ENCODE measurements around the gene KDM3B.

KDM3B gene

DNA sequence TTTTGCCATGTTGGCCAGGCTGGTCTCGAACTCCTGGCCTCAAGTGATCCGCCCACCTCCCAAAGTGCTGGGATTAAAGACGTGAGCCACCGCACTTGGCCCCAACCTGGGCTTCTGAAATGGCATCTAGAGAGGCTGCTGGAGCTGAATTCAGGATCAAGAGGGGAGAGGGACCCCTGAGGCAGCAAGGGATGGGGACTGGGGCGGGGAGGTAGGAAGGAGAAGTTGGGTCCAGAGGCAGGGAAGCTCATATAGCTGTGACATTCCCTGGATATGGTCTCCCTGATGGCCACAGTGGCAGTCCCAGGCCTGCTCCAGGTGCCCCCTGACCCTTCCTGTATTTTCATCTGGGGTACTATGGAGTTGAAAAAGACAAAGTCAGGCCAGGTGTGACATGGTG is 98.5 kb downstream of the KDM3B start:
- no peak for DNase-seq

DNA sequence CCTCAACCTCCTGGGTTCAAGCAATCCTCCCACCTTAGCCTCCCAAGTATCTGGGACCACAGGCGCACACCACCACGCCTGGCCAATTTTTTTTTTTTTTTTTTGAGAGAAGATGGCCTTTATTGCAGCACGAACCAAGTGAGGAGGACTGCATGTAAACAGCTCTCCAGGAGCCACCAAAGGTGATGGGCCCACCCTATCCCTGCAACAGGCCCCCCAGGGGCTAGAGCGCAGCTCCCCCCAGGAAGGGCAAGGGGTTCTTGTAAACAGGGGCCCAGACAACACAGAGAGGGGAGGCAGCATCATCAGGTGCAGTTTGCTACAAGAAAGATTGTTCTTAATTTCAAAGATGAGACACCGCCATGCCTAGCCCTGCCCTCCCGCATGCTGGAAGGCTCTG is 100.2 kb downstream of the KDM3B start:
- DNase-seq: no peak

- DNase-seq: no peak
Measured at GRCh38 chr5:138453590-138453989, 101.1 kb downstream of the KDM3B start.

- no peak for DNase-seq
Measured at GRCh38 chr5:138454121-138454520, 101.6 kb downstream of the KDM3B start.

DNA sequence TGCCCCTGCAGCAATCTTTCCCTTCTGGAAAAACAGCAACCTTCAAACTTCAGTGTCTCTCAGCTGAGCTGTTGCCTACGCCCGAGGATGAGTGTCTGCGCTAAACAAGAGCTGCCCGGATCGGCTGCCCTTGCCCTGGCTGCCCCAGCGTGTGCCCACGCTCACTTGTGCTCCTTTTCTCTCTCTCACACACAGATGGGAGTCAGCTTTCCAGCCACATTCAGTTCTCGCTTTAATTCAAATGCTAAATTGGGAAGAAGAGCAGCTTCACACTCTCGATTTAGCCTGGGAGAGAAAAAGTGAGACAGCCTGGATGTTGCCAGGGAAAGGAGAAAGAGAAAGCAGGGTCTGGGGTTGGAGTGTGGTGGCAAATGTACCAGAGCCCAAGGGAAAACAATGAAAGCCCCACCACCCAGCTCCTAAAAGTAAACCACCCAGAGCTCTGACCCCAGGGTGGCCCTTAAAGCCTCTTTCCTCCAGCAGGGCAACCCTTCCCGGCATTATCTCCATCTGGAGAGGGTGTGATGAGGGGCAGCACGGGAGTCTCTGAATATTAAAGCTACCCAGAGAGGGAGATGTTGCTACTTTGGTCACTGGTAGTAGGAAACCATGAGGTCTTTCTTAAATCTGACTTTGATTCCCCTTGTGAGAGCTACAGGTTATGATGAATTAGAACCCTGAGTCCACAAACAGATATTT is 102.9 kb downstream of the KDM3B start:
- no peak for DNase-seq

DNA sequence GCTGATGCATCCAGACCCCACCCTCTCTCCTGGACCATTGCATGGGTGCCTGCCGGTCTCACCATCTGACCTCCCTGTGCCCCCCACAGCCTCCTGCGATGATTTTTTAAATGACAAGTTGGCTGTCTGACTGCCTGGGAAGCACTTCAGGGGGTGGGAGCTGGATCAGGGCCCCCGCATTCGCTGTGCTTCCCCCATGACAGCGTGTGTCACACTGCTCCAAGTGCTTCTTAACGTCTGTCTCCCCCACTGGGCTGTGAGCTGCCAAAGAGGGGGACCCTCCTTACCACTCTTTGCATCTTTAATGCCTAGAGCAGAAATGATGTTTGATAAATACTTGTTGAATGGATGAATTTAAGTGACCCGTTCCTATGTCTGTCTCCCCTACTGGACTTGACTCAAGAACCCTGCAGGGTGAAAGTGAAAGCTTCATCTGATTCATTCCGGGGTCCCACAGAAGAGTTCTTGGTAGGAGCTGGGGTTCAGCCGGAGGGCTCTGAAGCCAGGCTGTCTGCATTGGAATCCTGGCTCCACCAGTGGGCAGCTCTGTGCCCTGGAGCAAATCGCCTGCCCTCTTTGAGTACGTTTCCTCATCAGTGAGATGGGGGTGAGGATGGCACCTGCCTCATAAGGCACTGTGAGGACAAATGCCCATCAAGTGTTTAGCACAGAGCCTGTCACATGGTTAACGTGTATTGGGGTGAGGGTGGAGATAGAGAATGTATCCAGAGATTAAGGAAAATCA is 105.2 kb downstream of the KDM3B start:
- no peak for DNase-seq

- DNase-seq: no peak
Measured at GRCh38 chr5:138458384-138458783, 105.9 kb downstream of the KDM3B start.

DNA sequence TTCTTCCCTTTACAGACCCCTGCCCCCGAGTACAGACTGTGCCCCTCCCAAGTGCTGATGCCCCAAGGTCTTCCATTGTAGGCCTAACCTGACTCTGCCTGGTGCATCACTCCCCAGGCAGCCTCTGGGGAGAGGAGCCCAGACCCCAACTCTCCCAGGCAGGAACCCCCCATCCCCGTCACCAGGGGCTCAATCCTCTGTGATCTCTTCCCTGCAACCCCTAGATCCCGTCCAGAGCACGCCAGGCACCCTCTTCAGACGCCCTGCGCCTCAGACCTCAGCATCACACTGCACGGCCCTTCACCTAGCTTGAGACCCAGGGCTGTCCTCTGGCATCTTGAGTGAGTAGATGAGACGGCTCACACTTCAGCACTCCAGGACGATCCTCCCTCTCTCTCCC is 106.4 kb downstream of the KDM3B start:
- DNase-seq: no peak

DNA sequence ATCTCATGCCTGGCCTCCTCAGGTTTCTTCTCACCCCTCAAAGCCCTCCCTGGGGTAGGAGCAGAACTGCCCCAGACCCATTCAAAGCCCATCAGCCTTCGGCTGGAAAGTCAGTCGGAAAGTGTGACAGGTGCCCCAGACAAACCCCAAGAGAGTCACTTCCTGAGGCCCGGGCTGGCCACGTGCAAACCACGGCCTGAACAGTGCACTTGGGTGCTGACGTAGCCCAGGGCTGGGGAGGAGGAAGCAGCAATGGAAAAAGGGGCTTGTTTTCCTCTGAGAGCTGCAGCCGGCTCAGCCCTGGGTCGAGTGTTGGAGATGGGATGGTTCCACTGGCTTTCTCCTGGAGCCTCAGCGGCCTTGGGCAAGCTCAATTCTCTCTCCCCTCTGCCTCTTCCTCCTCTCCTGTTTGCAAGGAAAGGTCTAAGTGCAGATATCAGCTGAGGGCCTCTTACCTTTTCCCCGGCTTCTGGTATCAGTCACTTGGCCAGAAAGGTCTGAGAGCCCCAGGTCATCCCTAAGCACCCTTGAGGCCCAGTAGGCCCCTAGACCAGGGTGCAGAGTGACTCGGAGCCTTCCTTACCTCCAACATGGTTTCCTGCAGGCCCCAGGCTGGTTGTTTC is 106.9 kb downstream of the KDM3B start:
- DNase-seq: no peak

DNA sequence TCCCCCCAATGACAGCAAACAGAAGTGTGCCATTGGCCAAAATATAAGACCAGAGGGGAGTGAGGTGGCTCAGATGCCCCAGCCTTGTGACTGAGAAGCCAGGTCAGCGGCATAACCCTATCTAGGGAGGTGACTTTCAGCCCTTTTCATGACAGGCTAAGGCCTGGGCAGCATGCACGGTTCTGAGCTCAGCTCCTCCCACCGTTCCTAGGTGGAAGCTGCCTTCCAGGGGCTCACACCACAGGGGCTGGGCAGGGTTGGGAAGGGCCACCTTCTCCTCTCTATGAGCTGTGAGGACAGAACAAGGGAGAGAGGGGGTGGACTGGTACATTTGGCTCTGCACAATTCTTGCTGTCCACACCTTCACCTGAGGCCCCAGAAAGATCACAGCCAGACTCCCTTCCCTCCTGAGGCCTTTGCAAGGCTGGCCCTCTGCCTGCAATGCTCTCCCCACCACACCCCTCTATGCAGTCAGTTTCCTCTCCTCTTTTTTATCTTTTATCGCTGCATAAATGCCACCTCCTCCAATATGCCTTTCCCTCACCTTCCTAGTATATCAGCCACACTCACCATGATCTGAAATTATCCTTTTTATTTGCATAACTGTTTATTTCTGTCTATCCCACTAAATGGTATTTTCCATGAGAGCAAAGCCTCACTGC is 107.7 kb downstream of the KDM3B start:
- DNase-seq: no peak

DNA sequence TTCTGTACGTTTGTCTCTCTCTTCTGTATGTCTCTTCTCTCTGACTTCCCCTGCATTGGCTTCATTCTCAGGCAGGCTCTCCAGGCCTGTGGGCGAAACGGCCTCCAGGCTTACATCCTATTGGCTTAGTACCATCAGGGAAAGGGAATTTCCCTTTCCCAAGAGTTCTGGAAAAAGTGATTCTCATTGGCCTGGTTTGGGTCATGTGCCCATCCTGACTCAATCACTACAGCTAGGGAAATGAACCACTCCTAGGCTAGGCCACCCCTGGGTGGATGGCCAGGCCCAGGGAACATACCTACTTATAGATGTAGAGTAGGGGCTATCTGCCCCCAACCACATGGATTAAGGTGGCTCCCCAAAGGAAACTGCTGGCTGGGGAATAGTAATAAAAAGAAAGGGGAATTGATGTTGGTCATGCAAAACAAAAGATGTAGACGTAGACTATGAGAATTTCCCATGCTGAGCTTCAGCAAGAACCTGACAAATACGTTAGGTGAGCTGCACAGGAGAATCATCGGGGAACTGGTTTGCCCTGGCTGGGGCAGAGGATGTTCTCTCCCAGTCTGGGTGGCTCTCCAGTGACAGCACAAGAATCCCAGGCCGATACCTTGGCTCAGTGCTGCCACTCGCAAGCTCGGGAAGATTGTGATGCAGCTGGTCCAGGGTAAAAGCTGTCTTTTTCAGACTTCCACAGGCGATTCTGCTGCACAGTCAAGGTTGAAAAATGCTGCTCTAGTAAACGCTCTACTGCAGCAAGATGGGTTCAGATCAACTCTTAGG is 109.0 kb downstream of the KDM3B start:
- no peak for DNase-seq

- DNase-seq: no peak
Measured at GRCh38 chr5:138463419-138464007, 111.0 kb downstream of the KDM3B start.

DNA sequence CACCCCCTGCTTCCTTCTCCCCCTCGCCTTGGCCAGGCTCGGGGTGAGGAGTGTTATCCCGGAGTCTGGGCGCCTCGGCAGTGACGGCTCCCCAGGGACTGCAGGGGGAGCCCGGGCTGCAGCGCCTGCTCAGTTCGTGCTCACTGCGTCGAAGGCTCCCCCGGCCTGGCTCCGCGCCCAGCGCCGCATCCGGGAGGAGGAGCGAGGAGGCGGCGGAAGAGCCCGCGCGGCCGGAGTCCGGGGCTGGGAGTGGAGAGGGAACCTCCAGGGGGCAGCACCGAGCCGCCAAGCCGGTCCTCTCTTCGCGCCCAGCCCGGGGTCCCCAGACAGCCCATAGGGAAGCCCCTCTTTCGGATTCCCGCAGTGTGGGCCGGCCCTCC is 111.5 kb downstream of the KDM3B start:
- DNase-seq: peak; percentile 82

- DNase-seq: peak; percentile 98
Measured at GRCh38 chr5:138464388-138465260, 112.1 kb downstream of the KDM3B start.

DNA sequence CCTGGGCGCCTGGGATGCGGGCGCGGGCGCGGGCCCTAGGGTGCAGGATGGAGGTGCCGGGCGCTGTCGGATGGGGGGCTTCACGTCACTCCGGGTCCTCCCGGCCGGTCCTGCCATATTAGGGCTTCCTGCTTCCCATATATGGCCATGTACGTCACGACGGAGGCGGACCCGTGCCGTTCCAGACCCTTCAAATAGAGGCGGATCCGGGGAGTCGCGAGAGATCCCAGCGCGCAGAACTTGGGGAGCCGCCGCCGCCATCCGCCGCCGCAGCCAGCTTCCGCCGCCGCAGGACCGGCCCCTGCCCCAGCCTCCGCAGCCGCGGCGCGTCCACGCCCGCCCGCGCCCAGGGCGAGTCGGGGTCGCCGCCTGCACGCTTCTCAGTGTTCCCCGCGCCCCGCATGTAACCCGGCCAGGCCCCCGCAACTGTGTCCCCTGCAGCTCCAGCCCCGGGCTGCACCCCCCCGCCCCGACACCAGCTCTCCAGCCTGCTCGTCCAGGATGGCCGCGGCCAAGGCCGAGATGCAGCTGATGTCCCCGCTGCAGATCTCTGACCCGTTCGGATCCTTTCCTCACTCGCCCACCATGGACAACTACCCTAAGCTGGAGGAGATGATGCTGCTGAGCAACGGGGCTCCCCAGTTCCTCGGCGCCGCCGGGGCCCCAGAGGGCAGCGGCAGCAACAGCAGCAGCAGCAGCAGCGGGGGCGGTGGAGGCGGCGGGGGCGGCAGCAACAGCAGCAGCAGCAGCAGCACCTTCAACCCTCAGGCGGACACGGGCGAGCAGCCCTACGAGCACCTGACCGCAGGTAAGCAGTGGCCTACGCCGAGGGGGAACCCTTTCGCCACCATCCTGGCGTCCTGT is 113.0 kb downstream of the KDM3B start, which contains the start of gene EGR1:
TSS of gene EGR1 (plus strand) at position 219 of the 864 bp plus-strand sequence. CDS start at position 502, 283 bp downstream.
- DNase-seq: peak; percentile 88

DNA sequence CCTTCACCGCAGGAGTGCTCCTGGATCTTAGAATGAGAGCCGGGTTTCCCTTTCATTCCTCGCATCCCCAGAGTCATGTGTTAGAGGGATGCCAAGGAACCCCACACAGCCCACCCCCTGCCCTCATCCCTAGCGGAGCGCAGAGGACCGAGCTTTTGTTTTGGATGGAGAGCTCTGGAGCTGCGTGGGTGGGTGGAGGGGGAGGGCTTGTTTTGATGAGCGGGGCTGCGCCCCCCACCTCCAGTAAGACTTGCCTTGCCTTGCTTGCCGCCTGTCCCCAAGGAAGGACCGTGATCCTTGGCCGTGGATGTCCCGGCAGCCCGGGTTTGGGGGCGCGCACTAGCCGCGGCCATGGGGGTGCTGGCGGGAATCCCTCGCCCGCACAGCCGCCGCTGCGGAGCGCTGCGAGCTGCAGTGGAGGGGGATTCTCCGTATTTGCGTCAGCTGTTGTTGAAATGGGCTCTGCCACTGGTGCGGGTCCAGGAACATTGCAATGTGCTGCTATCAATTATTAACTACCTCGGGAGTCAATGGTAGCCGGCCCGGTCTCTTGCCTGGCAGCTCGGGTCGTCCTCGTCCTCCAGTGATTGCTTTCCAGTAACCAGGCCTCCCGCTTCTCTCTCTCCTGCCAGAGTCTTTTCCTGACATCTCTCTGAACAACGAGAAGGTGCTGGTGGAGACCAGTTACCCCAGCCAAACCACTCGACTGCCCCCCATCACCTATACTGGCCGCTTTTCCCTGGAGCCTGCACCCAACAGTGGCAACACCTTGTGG is 113.8 kb downstream of the KDM3B start:
- DNase-seq: no peak

- DNase-seq: no peak
Measured at GRCh38 chr5:138466900-138467710, 114.6 kb downstream of the KDM3B start.

GRCh38 chr5:138467711-138468132 is 115.2 kb downstream of the KDM3B start:
- no peak for DNase-seq

Data from NCI-H2029 (cell line).